Kidney (tissue), 22 donors: Measurements from ENCODE around the gene MEX3B. TPM values are rescaled to one million over a fixed set of nuclear protein-coding genes. Genes with fewer than 3 reads are reported as not detected.

Experiments used
- DNase-seq, 5 donors: peaks; one replicate each; pipeline ENCODE4 v3.0.0-alpha.2; 2013 to 2020
- FAIRE-seq: peaks from 2 replicates; lab custom pipeline; 2012; peaks lifted over from hg19 to GRCh38; lab: Jason Lieb, UNC
- H3K27ac ChIP-seq, 2 donors: one replicate each; pipeline ENCODE4 v1.7.0; 2013; ENCODE audit warnings: low read depth in 2 of 2, low read length in 2 of 2, inconsistent platforms in 1 of 2
- H3K27me3 ChIP-seq: one replicate; pipeline ENCODE4 v1.7.1; 2013; ENCODE audit warnings: low read length, inconsistent platforms; ENCODE audit not compliant: control insufficient read depth, insufficient read depth
- H3K36me3 ChIP-seq, 3 donors: one replicate each; pipeline versions ENCODE4 v1.7.0 to v1.7.1; 2013; ENCODE audit warnings: low read length in 3 of 3, control low read depth in 1 of 3, inconsistent platforms in 1 of 3; ENCODE audit not compliant: insufficient read depth in 3 of 3, control insufficient read depth in 2 of 3
- H3K4me1 ChIP-seq, 3 donors: one replicate each; pipeline versions ENCODE4 v1.7.0 to v1.7.1; 2013; ENCODE audit warnings: low read length in 3 of 3, inconsistent platforms in 1 of 3, low read depth in 1 of 3; ENCODE audit not compliant: control insufficient read depth in 2 of 3, insufficient read depth in 2 of 3
- H3K4me3 ChIP-seq, 3 donors: one replicate each; pipeline versions ENCODE4 v1.7.0 to v1.8.1; 2013; ENCODE audit warnings: low read length in 3 of 3, control low read depth in 1 of 3, inconsistent platforms in 1 of 3
- H3K9ac ChIP-seq, 3 donors: one replicate each; pipeline versions ENCODE4 v1.7.0 to v1.7.1; 2013; ENCODE audit warnings: low read length in 3 of 3, control low read depth in 1 of 3, inconsistent platforms in 1 of 3
- H3K9me3 ChIP-seq, 3 donors: one replicate each; pipeline versions ENCODE4 v1.7.0 to v1.7.1; 2013; ENCODE audit warnings: low read length in 3 of 3, control low read depth in 1 of 3, inconsistent platforms in 1 of 3; ENCODE audit not compliant: control insufficient read depth in 2 of 3, insufficient read depth in 1 of 3
- intact Hi-C: fragments of 100-400 bp; cut with DNase I; formaldehyde crosslinking; loops from one replicate; pipeline ENCODE4 v1.11.1; 2022
- long read RNA-seq, 10 donors: library from polyadenylated mRNA in 1 of 10; unstranded in 1 of 10; transcript quantifications; one replicate each; pipeline ENCODE4 v2.0.0 and lab custom pipeline, GENCODE V29; 2021 to 2026
- polyA plus RNA-seq: library from polyadenylated mRNA; stranded (reverse); fragments of 350-450 nt; fragmentation: Illumina TruSeq; extraction: RNeasy Lipid Tissue Mini Kit (QIAGEN cat#74804); gene quantifications from one replicate; pipeline ENCODE4 v1.2.3, GENCODE V29; 2014; ENCODE audit warnings: low read depth, low replicate concordance; ENCODE audit not compliant: insufficient read depth
- total RNA-seq: library from RNA; stranded (reverse); fragmentation: NEBNext Ultra II Directional; extraction: Animal tissue kit (Norgen Biotek cat#: 25700); gene quantifications from one replicate; pipeline ENCODE4 v1.2.1, GENCODE V29; 2021
- TF ChIP-seq, protein P1 (sequence below): IDR thresholded peaks from 3 replicates; pipeline ENCODE4 v1.5.1; 2012; ENCODE audit warnings: mild to moderate bottlenecking, moderate library complexity, borderline replicate concordance; ENCODE audit not compliant: insufficient read depth; ENCODE audit errors: extremely low read depth
- donor health status: control.
- donor health status: control.
- donor health status: control.
- donor health status: control.
- donor health status: control.
- donor health status: DM: yes; HTN: yes; CAD: no.
- donor health status: Normal renal cell carcinoma (clear cell type).

The MEX3B gene
- total RNA-seq (0.91 TPM), polyA plus RNA-seq (0.28 TPM)
- long read RNA-seq, donor 1, full-length matches to known transcripts: 36 of 36 reads
- long read RNA-seq, donor 1, partial matches to known transcripts: 0 of 36 reads
- long read RNA-seq, donor 1, other reads (novel, unspliced or antisense): 0 of 36 reads
- long read RNA-seq, donor 2, full-length matches to known transcripts: 20 of 20 reads
- long read RNA-seq, donor 2, partial matches to known transcripts: 0 of 20 reads
- long read RNA-seq, donor 2, other reads (novel, unspliced or antisense): 0 of 20 reads
- long read RNA-seq, donor 3, full-length matches to known transcripts: 19 of 19 reads
- long read RNA-seq, donor 3, partial matches to known transcripts: 0 of 19 reads
- long read RNA-seq, donor 3, other reads (novel, unspliced or antisense): 0 of 19 reads
- long read RNA-seq, donor 4, full-length matches to known transcripts: 21 of 21 reads
- long read RNA-seq, donor 4, partial matches to known transcripts: 0 of 21 reads
- long read RNA-seq, donor 4, other reads (novel, unspliced or antisense): 0 of 21 reads
- long read RNA-seq, donor 5: 0 reads
- long read RNA-seq, donor 6, full-length matches to known transcripts: 15 of 15 reads
- long read RNA-seq, donor 6, partial matches to known transcripts: 0 of 15 reads
- long read RNA-seq, donor 6, other reads (novel, unspliced or antisense): 0 of 15 reads
- long read RNA-seq, donor 7, full-length matches to known transcripts: 1 of 1 reads
- long read RNA-seq, donor 7, partial matches to known transcripts: 0 of 1 reads
- long read RNA-seq, donor 7, other reads (novel, unspliced or antisense): 0 of 1 reads
- long read RNA-seq, donor 8, full-length matches to known transcripts: 27 of 27 reads
- long read RNA-seq, donor 8, partial matches to known transcripts: 0 of 27 reads
- long read RNA-seq, donor 8, other reads (novel, unspliced or antisense): 0 of 27 reads
- long read RNA-seq, donor 9, full-length matches to known transcripts: 25 of 25 reads
- long read RNA-seq, donor 9, partial matches to known transcripts: 0 of 25 reads
- long read RNA-seq, donor 9, other reads (novel, unspliced or antisense): 0 of 25 reads
- long read RNA-seq, donor 10, full-length matches to known transcripts: 31 of 31 reads
- long read RNA-seq, donor 10, partial matches to known transcripts: 0 of 31 reads
- long read RNA-seq, donor 10, other reads (novel, unspliced or antisense): 0 of 31 reads

GRCh38 chr15:82045892-82046665 lies at the start of gene MEX3B:
MEX3B (minus strand) TSS chr15:82046018; CDS start chr15:82045705, 313 bp downstream.
- FAIRE-seq (no peak), DNase-seq (peak; percentile 97 to 99 (median 98))
- intact Hi-C loops: no loop called here
- TF ChIP-seq, protein P1, sequence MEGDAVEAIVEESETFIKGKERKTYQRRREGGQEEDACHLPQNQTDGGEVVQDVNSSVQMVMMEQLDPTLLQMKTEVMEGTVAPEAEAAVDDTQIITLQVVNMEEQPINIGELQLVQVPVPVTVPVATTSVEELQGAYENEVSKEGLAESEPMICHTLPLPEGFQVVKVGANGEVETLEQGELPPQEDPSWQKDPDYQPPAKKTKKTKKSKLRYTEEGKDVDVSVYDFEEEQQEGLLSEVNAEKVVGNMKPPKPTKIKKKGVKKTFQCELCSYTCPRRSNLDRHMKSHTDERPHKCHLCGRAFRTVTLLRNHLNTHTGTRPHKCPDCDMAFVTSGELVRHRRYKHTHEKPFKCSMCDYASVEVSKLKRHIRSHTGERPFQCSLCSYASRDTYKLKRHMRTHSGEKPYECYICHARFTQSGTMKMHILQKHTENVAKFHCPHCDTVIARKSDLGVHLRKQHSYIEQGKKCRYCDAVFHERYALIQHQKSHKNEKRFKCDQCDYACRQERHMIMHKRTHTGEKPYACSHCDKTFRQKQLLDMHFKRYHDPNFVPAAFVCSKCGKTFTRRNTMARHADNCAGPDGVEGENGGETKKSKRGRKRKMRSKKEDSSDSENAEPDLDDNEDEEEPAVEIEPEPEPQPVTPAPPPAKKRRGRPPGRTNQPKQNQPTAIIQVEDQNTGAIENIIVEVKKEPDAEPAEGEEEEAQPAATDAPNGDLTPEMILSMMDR: no peak
- Histone ChIP-seq H3K4me3 (peak within 1 kb of the TSS; percentile 75 to 82 (median 77)), H3K9me3 (no peaks in the 10 kb centered on the region), H3K27me3 (no peaks in the 10 kb centered on the region), H3K4me1 (peaks cover 2 to 7% (median 3%) of the 10 kb centered on the region in 3 donors), H3K9ac (peak within 1 kb of the TSS; percentile 69 to 77 (median 69)), H3K27ac (peak within 1 kb of the TSS; percentile 85 to 91), H3K36me3 (no peaks in the 10 kb centered on the region)

GRCh38 chr15:82093774-82094211 lies 48.0 kb upstream of the MEX3B start:
- no peak for FAIRE-seq
- Histone ChIP-seq H3K9ac (no peak overlapping the region), H3K27me3 (no peaks in the 10 kb centered on the region), H3K36me3 (no peaks in the 10 kb centered on the region), H3K9me3 (no peaks in the 10 kb centered on the region), H3K4me3 (no peak overlapping the region), H3K27ac (no peak overlapping the region), H3K4me1 (no peaks in the 10 kb centered on the region)
- DNase-seq: no peak
- TF ChIP-seq, protein P1: no peak
- intact Hi-C loops: no loop called here

- FAIRE-seq: no peak
Measured at GRCh38 chr15:82093325-82093724, 47.5 kb upstream of the MEX3B start.

More at GRCh38 chr15:82093325-82093724, 47.5 kb upstream of the MEX3B start:
- no peaks in the 10 kb centered on the region for H3K9me3 ChIP-seq
- no peak overlapping the region for H3K9ac ChIP-seq
- H3K36me3 ChIP-seq: no peaks in the 10 kb centered on the region
- intact Hi-C loops: no loop called here
- no peaks in the 10 kb centered on the region for H3K4me1 ChIP-seq
- TF ChIP-seq, protein P1: no peak
- no peak overlapping the region for H3K4me3 ChIP-seq
- H3K27me3 ChIP-seq: no peaks in the 10 kb centered on the region
- DNase-seq: no peak
- H3K27ac ChIP-seq: no peak overlapping the region
